ENCODE data around the gene PLET1.

PLET1 gene

GRCh38 chr11:112229159-112229558, 31.5 kb downstream of the PLET1 start:
- peaks cover 8% of the 10 kb centered on the region for H3K4me1 ChIP-seq (ENCODE audit: insufficient read depth, poor library complexity, severe bottlenecking)
- H3K27me3 ChIP-seq (ENCODE audit: insufficient read depth, poor library complexity, severe bottlenecking) = no peaks in the 10 kb centered on the region
- H3K27ac ChIP-seq (ENCODE audit: poor library complexity, severe bottlenecking) = no peak overlapping the region
- H3K36me3 ChIP-seq (ENCODE audit: low read depth) = peaks cover 54% of the 10 kb centered on the region
- no peak overlapping the region for H3K4me3 ChIP-seq (ENCODE audit: severe bottlenecking)
- ATAC-seq (ENCODE audit: low read depth) (no peak), DNase-seq (ENCODE audit: low spot score) (no peak)
- no peaks in the 10 kb centered on the region for H3K9me3 ChIP-seq (ENCODE audit: severe bottlenecking)
- no peak for TF ChIP-seq CTCF (IDR thresholded peaks at IDR 0.05; ENCODE audit: poor library complexity, severe bottlenecking)

- ATAC-seq (ENCODE audit: low read depth) (no peak), DNase-seq (ENCODE audit: low spot score) (no peak)
- H3K27ac ChIP-seq (ENCODE audit: poor library complexity, severe bottlenecking) = no peak overlapping the region
- H3K36me3 ChIP-seq (ENCODE audit: low read depth) = peaks cover 49% of the 10 kb centered on the region
- H3K4me1 ChIP-seq (ENCODE audit: insufficient read depth, poor library complexity, severe bottlenecking) = peaks cover 8% of the 10 kb centered on the region
- H3K27me3 ChIP-seq (ENCODE audit: insufficient read depth, poor library complexity, severe bottlenecking) = no peaks in the 10 kb centered on the region
- H3K4me3 ChIP-seq (ENCODE audit: severe bottlenecking) = no peak overlapping the region
- no peaks in the 10 kb centered on the region for H3K9me3 ChIP-seq (ENCODE audit: severe bottlenecking)
- TF ChIP-seq CTCF (IDR thresholded peaks at IDR 0.05; ENCODE audit: poor library complexity, severe bottlenecking) = no peak
These were observed 32.0 kb downstream of the PLET1 start for GRCh38 chr11:112228706-112229105.

GRCh38 chr11:112227471-112227870, 33.2 kb downstream of the PLET1 start:
- no peak for DNase-seq (ENCODE audit: low spot score)
- no peak for TF ChIP-seq CTCF (IDR thresholded peaks at IDR 0.05; ENCODE audit: poor library complexity, severe bottlenecking)
- Histone ChIP-seq H3K27me3 (ENCODE audit: insufficient read depth, poor library complexity, severe bottlenecking) (no peaks in the 10 kb centered on the region), H3K27ac (ENCODE audit: poor library complexity, severe bottlenecking) (no peak overlapping the region), H3K4me1 (ENCODE audit: insufficient read depth, poor library complexity, severe bottlenecking) (peaks cover 8% of the 10 kb centered on the region), H3K9me3 (ENCODE audit: severe bottlenecking) (no peaks in the 10 kb centered on the region), H3K4me3 (ENCODE audit: severe bottlenecking) (peak overlapping the region; percentile 64), H3K36me3 (ENCODE audit: low read depth) (peaks cover 37% of the 10 kb centered on the region)
- ATAC-seq (ENCODE audit: low read depth) = no peak

- no peaks in the 10 kb centered on the region for H3K27me3 ChIP-seq (ENCODE audit: insufficient read depth, poor library complexity, severe bottlenecking)
- H3K4me1 ChIP-seq (ENCODE audit: insufficient read depth, poor library complexity, severe bottlenecking) = peaks cover 8% of the 10 kb centered on the region
- peak; percentile 6 for TF ChIP-seq CTCF (IDR thresholded peaks at IDR 0.05; ENCODE audit: poor library complexity, severe bottlenecking)
- H3K27ac ChIP-seq (ENCODE audit: poor library complexity, severe bottlenecking) = peak overlapping the region; percentile 67
- ATAC-seq (ENCODE audit: low read depth) (peak; percentile 51), DNase-seq (ENCODE audit: low spot score) (no peak)
- peak overlapping the region; percentile 64 for H3K4me3 ChIP-seq (ENCODE audit: severe bottlenecking)
- no peaks in the 10 kb centered on the region for H3K9me3 ChIP-seq (ENCODE audit: severe bottlenecking)
- H3K36me3 ChIP-seq (ENCODE audit: low read depth) = peaks cover 32% of the 10 kb centered on the region
These were observed 33.7 kb downstream of the PLET1 start for GRCh38 chr11:112226831-112227401.

- Histone ChIP-seq H3K4me1 (ENCODE audit: insufficient read depth, poor library complexity, severe bottlenecking) (peaks cover 12% of the 10 kb centered on the region), H3K9me3 (ENCODE audit: severe bottlenecking) (no peaks in the 10 kb centered on the region), H3K27me3 (ENCODE audit: insufficient read depth, poor library complexity, severe bottlenecking) (no peaks in the 10 kb centered on the region), H3K36me3 (ENCODE audit: low read depth) (peaks cover 28% of the 10 kb centered on the region), H3K4me3 (ENCODE audit: severe bottlenecking) (peak within 1 kb of the TSS; percentile 64), H3K27ac (ENCODE audit: poor library complexity, severe bottlenecking) (peak within 1 kb of the TSS; percentile 67)
- DNase-seq (ENCODE audit: low spot score) (peak; percentile 83), ATAC-seq (ENCODE audit: low read depth) (peak; percentile 96)
- TF ChIP-seq CTCF (IDR thresholded peaks at IDR 0.05; ENCODE audit: poor library complexity, severe bottlenecking) = no peak
These were observed 34.4 kb downstream of the PLET1 start, which contains the start of gene PTS for GRCh38 chr11:112226062-112226830. PTS (plus strand) TSS chr11:112226428; CDS start chr11:112226444, 16 bp downstream.
